PC-9 (cell line): ENCODE measurements around the gene DDX3X. TPM values are rescaled to one million over a fixed set of nuclear protein-coding genes. Genes with fewer than 3 reads are reported as not detected.
"Not testable (repeated sequence)": the region's sequence is repeated elsewhere in the genome, so short reads cannot be mapped to it uniquely, and the experiment has no call there.

ENCODE experiments used
- BruUV-seq: library from RNA; stranded (reverse); fragments of 400-500 nt; replicated peaks from 2 replicates; lab custom pipeline; 2021; lab: Mats Ljungman, UMichigan
- CTCF ChIA-PET: fragments of 300-600 bp; sonication (Branson Sonifier 250); formaldehyde crosslinking; loops from one replicate; lab custom pipeline; 2022; ENCODE audit warnings: antibody characterized with exemption; lab: Charles Lee
- POLR2A ChIA-PET: fragments of 300-600 bp; sonication (Branson Sonifier 250); formaldehyde crosslinking; loops from one replicate; lab custom pipeline; 2022; ENCODE audit warnings: antibody characterized with exemption; ENCODE audit not compliant: unreplicated experiment; lab: Charles Lee
- DNase-seq, 2 experiments: peaks; one replicate each; pipeline versions ENCODE4 v3.0.0 to v3.0.0-alpha.2; 2015 to 2022; ENCODE audit warnings: mixed read lengths in 1 of 2
- H2AFZ ChIP-seq: fragments of 200-600 bp; sonication (generic); 2 replicates; pipeline ENCODE4 v1.8.1; 2017; ENCODE audit warnings: antibody characterized with exemption
- H3F3A ChIP-seq: fragments of 200-600 bp; sonication (generic); 2 replicates; pipeline ENCODE4 v1.8.1; 2017; ENCODE audit warnings: antibody characterized with exemption, mild to moderate bottlenecking, low read depth; ENCODE audit not compliant: insufficient read depth
- H3K27ac ChIP-seq: fragments of 200-600 bp; sonication (generic); 2 replicates; pipeline ENCODE4 v1.6.1; 2016; ENCODE audit warnings: mixed run types
- H3K27me3 ChIP-seq: fragments of 200-600 bp; sonication (generic); 2 replicates; pipeline ENCODE4 v1.6.1; 2016; ENCODE audit warnings: low read depth, mixed run types; ENCODE audit not compliant: insufficient read depth
- H3K36me3 ChIP-seq: fragments of 200-600 bp; sonication (generic); 2 replicates; pipeline ENCODE4 v1.6.1; 2016; ENCODE audit warnings: low read depth, mixed run types
- H3K4me1 ChIP-seq: fragments of 200-600 bp; sonication (generic); replicated peaks from 2 replicates; pipeline ENCODE4 v1.6.1; 2016; ENCODE audit warnings: mixed run types; ENCODE audit not compliant: insufficient read depth
- H3K4me2 ChIP-seq: fragments of 200-600 bp; sonication (generic); 2 replicates; pipeline ENCODE4 v1.6.1; 2017; ENCODE audit warnings: mixed run types
- H3K4me3 ChIP-seq: fragments of 200-600 bp; sonication (generic); 2 replicates; pipeline ENCODE4 v1.6.1; 2016; ENCODE audit warnings: mixed run types
- H3K79me2 ChIP-seq: fragments of 200-600 bp; sonication (generic); 2 replicates; pipeline ENCODE4 v1.6.1; 2017; ENCODE audit warnings: low read depth, mixed run types
- H3K9me2 ChIP-seq: fragments of 200-600 bp; sonication (generic); 2 replicates; pipeline ENCODE4 v1.8.1; 2017; ENCODE audit warnings: mild to moderate bottlenecking; ENCODE audit not compliant: insufficient read depth
- H3K9me3 ChIP-seq: fragments of 200-600 bp; sonication (generic); 2 replicates; pipeline ENCODE4 v1.8.1; 2016; ENCODE audit warnings: low read depth; ENCODE audit not compliant: insufficient read depth
- H4K20me1 ChIP-seq: fragments of 200-600 bp; sonication (generic); 2 replicates; pipeline ENCODE4 v1.8.1; 2017; ENCODE audit not compliant: insufficient read depth
- EZH2 ChIP-seq: fragments of 200-600 bp; sonication (generic); IDR thresholded peaks from 2 replicates; pipeline ENCODE4 v1.8.0; 2017; ENCODE audit warnings: antibody characterized with exemption, low read depth
- intact Hi-C: fragments of 100-400 bp; cut with micrococcal nuclease; formaldehyde crosslinking; loops from one replicate; pipeline ENCODE4 v1.10.0; 2022; ENCODE audit not compliant: unreplicated experiment
- total RNA-seq: library from RNA; stranded (reverse); gene quantifications from 2 replicates; pipeline ENCODE4 v1.2.3, GENCODE V29; 2021
- TF ChIP-seq, protein P1 (sequence below): fragments of 200-600 bp; sonication (generic); conservative IDR thresholded peaks from 2 replicates; pipeline ENCODE4 v1.6.1; 2017; ENCODE audit warnings: mixed run types, antibody characterized with exemption, mild to moderate bottlenecking, moderate library complexity

The DDX3X gene
- total RNA-seq, 1 experiment from 2014 or later: 158 TPM

- DNase-seq: no peak
- Histone ChIP-seq H3K79me2 (no peaks in the 10 kb centered on the region), H3F3A (no peaks in the 10 kb centered on the region), H3K36me3 (no peaks in the 10 kb centered on the region), H3K4me1 (no peaks in the 10 kb centered on the region), H3K9me2 (no peaks in the 10 kb centered on the region), H3K27ac (no peak overlapping the region), H3K9me3 (no peaks in the 10 kb centered on the region), H3K4me3 (no peak overlapping the region), H2AFZ (no peak overlapping the region), H3K27me3 (no peaks in the 10 kb centered on the region), H4K20me1 (no peaks in the 10 kb centered on the region), H3K4me2 (no peak overlapping the region)
- POLR2A ChIA-PET: no interaction called here
- TF ChIP-seq, protein P1, sequence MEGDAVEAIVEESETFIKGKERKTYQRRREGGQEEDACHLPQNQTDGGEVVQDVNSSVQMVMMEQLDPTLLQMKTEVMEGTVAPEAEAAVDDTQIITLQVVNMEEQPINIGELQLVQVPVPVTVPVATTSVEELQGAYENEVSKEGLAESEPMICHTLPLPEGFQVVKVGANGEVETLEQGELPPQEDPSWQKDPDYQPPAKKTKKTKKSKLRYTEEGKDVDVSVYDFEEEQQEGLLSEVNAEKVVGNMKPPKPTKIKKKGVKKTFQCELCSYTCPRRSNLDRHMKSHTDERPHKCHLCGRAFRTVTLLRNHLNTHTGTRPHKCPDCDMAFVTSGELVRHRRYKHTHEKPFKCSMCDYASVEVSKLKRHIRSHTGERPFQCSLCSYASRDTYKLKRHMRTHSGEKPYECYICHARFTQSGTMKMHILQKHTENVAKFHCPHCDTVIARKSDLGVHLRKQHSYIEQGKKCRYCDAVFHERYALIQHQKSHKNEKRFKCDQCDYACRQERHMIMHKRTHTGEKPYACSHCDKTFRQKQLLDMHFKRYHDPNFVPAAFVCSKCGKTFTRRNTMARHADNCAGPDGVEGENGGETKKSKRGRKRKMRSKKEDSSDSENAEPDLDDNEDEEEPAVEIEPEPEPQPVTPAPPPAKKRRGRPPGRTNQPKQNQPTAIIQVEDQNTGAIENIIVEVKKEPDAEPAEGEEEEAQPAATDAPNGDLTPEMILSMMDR: no peak
- no peak for TF ChIP-seq EZH2
- no TSS peak for BruUV-seq
- intact Hi-C loops: no loop called here
- CTCF ChIA-PET: no interaction called here
Observed at GRCh38 chrX:41314881-41315280, 19.1 kb upstream of the DDX3X start.

- DNase-seq, H3K36me3 ChIP-seq, H2AFZ ChIP-seq, H3K4me2 ChIP-seq, POLR2A ChIA-PET, H3K9me2 ChIP-seq, H3K9me3 ChIP-seq, H4K20me1 ChIP-seq, CTCF ChIA-PET, BruUV-seq, H3K79me2 ChIP-seq, H3K27ac ChIP-seq, H3K4me3 ChIP-seq, H3K27me3 ChIP-seq, H3K4me1 ChIP-seq, H3F3A ChIP-seq, intact Hi-C loops: not testable (repeated sequence)
Observed at GRCh38 chrX:41316266-41316665, 17.7 kb upstream of the DDX3X start.

DNA sequence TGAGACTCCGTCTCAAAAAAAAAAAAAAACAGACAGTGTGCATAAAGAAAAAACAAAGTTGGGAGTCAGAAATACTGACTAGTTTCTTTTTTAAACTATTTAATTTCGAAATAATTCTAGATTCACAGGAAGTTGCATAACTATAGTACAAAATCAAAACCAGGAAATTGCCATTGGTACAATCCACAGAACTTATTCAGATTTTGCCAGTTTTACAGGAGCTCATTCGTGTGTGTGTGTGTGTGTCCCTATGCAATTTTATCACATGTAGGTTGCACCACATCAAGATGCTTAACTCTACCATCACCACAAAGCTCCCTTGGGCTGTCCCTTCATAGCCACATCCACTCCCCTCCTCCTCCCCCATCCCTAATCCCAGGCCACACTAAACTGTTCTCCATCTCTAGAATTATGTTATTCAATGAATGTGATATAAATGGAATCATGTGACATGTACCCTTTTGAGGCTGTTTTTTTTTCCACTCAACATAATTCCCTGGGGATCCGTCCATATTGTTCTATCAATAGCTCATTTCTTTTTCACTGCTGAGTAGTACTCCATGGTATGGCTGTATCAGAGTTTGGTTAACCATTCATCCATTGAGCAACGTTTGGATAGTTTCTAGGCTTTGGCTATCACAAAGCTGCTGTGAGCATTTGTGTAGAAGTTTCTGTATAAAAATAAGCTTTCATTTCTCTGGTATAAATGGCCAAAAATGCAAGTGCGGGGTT is 16.3 kb upstream of the DDX3X start:
- no peaks in the 10 kb centered on the region for H3K4me1 ChIP-seq
- no peaks in the 10 kb centered on the region for H3K9me2 ChIP-seq
- TF ChIP-seq EZH2: no peak
- TF ChIP-seq, protein P1: no peak
- DNase-seq: no peak
- no peaks in the 10 kb centered on the region for H4K20me1 ChIP-seq
- intact Hi-C loops: no loop called here
- no peak overlapping the region for H3K4me3 ChIP-seq
- no TSS peak for BruUV-seq
- H3K9me3 ChIP-seq: no peaks in the 10 kb centered on the region
- H3K27me3 ChIP-seq: no peaks in the 10 kb centered on the region
- POLR2A ChIA-PET: no interaction called here
- H3K4me2 ChIP-seq: no peak overlapping the region
- no peaks in the 10 kb centered on the region for H3K79me2 ChIP-seq
- H3K36me3 ChIP-seq: no peaks in the 10 kb centered on the region
- H3F3A ChIP-seq: no peaks in the 10 kb centered on the region
- H2AFZ ChIP-seq: no peak overlapping the region
- H3K27ac ChIP-seq: no peak overlapping the region
- CTCF ChIA-PET: no interaction called here

DNA sequence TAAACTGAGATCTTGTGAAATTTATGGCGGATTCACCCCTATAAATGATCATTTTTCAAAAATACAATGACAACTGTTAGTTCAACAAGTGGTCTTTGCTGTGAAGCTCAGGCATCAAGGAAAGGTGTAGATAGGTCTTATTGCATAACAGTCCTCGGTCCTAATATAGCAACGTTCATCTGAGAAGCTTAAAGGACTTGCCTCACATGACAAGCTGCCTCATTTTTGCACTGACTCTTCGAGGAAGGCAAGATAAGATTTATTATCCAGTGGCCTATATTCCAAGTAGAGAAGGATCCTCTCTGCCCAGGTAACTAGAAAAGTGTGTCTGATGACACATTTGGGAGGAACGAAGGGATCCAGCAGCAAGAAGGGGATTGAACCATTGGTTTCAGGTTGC is 13.6 kb upstream of the DDX3X start:
- Histone ChIP-seq H2AFZ (no peak overlapping the region), H3K9me2 (no peaks in the 10 kb centered on the region), H3K4me1 (no peaks in the 10 kb centered on the region), H4K20me1 (no peaks in the 10 kb centered on the region), H3F3A (no peaks in the 10 kb centered on the region), H3K79me2 (no peaks in the 10 kb centered on the region), H3K27me3 (no peaks in the 10 kb centered on the region), H3K9me3 (no peaks in the 10 kb centered on the region), H3K4me3 (no peak overlapping the region), H3K36me3 (no peaks in the 10 kb centered on the region), H3K4me2 (no peak overlapping the region), H3K27ac (no peak overlapping the region)
- TF ChIP-seq, protein P1: no peak
- no peak for TF ChIP-seq EZH2
- DNase-seq: no peak
- no TSS peak for BruUV-seq
- intact Hi-C loops: no loop called here
- ChIA-PET CTCF (no interaction called here), POLR2A (no interaction called here)
